GM12801 (cell line): ENCODE measurements around the gene HS3ST6.

Experiments used
- CTCF ChIP-seq: IDR thresholded peaks from one replicate; pipeline ENCODE4 v1.5.1; 2011; ENCODE audit warnings: control low read depth; ENCODE audit not compliant: insufficient read length; ENCODE audit errors: extremely low read depth

HS3ST6 gene

GRCh38 chr16:1947369-1947670, 29.1 kb upstream of the HS3ST6 start:
- no peak for TF ChIP-seq CTCF

GRCh38 chr16:1946495-1947368, 28.5 kb upstream of the HS3ST6 start:
- TF ChIP-seq CTCF = no peak

GRCh38 chr16:1945559-1946391, 27.6 kb upstream of the HS3ST6 start:
- no peak for TF ChIP-seq CTCF

GRCh38 chr16:1944612-1945199, 26.5 kb upstream of the HS3ST6 start:
- no peak for TF ChIP-seq CTCF

- TF ChIP-seq CTCF = no peak
Observed at GRCh38 chr16:1942810-1943726, 24.9 kb upstream of the HS3ST6 start, which contains the start of gene MSRB1. MSRB1 (minus strand) TSS chr16:1943199; CDS start chr16:1943156, 43 bp downstream.

- no peak for TF ChIP-seq CTCF
Observed at GRCh38 chr16:1942047-1942809, 24.0 kb upstream of the HS3ST6 start.
